Caco-2 (cell line): Measurements from ENCODE around the gene LRMDA. TPM values are rescaled to one million over a fixed set of nuclear protein-coding genes. Genes with fewer than 3 reads are reported as not detected.

Source experiments
- BruUV-seq: library from RNA; stranded (reverse); fragments of 400-500 nt; replicated peaks from 2 replicates; lab custom pipeline; 2021; lab: Mats Ljungman, UMichigan
- CTCF ChIA-PET: fragments of 300-600 bp; sonication (Branson Sonifier 250); formaldehyde crosslinking; loops from one replicate; lab custom pipeline; 2022; ENCODE audit warnings: antibody characterized with exemption; lab: Charles Lee
- POLR2A ChIA-PET: fragments of 300-600 bp; sonication (Branson Sonifier 250); formaldehyde crosslinking; loops from one replicate; lab custom pipeline; 2022; ENCODE audit warnings: antibody characterized with exemption; lab: Charles Lee
- DNase-seq, 2 experiments: peaks; one replicate each; pipeline versions ENCODE4 v3.0.0 to v3.0.0-alpha.2; 2020 to 2022
- H3K27me3 ChIP-seq: replicated peaks from 2 replicates; pipeline ENCODE4 v1.6.0; 2011; ENCODE audit warnings: low read length; ENCODE audit not compliant: control insufficient read depth, insufficient read depth
- H3K36me3 ChIP-seq: 2 replicates; pipeline ENCODE4 v1.5.1; 2011; ENCODE audit warnings: low read length; ENCODE audit not compliant: control insufficient read depth, insufficient read depth
- H3K4me1 ChIP-seq: fragments of 250-450 bp; sonication (Bioruptor Pico); 2 replicates; pipeline ENCODE4 v1.5.1; 2020; ENCODE audit warnings: mild to moderate bottlenecking
- H3K4me3 ChIP-seq: 2 replicates; pipeline ENCODE4 v1.5.1; 2011; ENCODE audit warnings: low read depth, mild to moderate bottlenecking, control low read depth, low read length
- H3K9me3 ChIP-seq: fragments of 250-450 bp; sonication (Bioruptor Pico); 2 replicates; pipeline ENCODE4 v1.5.1; 2020; ENCODE audit warnings: mild to moderate bottlenecking, moderate library complexity
- H3K27ac Mint-ChIP-seq: one replicate; pipeline ENCODE4 v1.8.0; 2022; ENCODE audit warnings: mixed read lengths; ENCODE audit not compliant: unreplicated experiment
- H3K27me3 Mint-ChIP-seq: one replicate; pipeline ENCODE4 v1.8.0; 2022; ENCODE audit warnings: mixed read lengths; ENCODE audit not compliant: insufficient read depth, unreplicated experiment
- H3K36me3 Mint-ChIP-seq: one replicate; pipeline ENCODE4 v1.8.0; 2022; ENCODE audit warnings: mild to moderate bottlenecking, mixed read lengths; ENCODE audit not compliant: insufficient read depth, unreplicated experiment
- H3K4me1 Mint-ChIP-seq: one replicate; pipeline ENCODE4 v1.8.0; 2022; ENCODE audit warnings: low read depth, mixed read lengths; ENCODE audit not compliant: unreplicated experiment
- H3K4me3 Mint-ChIP-seq: one replicate; pipeline ENCODE4 v1.8.0; 2022; ENCODE audit warnings: mild to moderate bottlenecking, moderate library complexity, mixed read lengths; ENCODE audit not compliant: unreplicated experiment
- H3K9me3 Mint-ChIP-seq: one replicate; pipeline ENCODE4 v1.8.0; 2022; ENCODE audit warnings: mixed read lengths; ENCODE audit not compliant: unreplicated experiment
- CTCF ChIP-seq, 2 experiments: fragments of 200-600 bp in 1 of 2; IDR thresholded peaks; 1 replicate in 1 of 2; 2 replicates in 1 of 2; pipeline versions ENCODE4 v1.5.1 to v1.8.0; 2011 to 2022; ENCODE audit warnings: antibody characterized with exemption in 1 of 2, control low read depth in 1 of 2, inconsistent platforms in 1 of 2, low read depth in 1 of 2, low read length in 1 of 2, mild to moderate bottlenecking in 1 of 2, moderate library complexity in 1 of 2; ENCODE audit not compliant: insufficient read depth in 1 of 2, severe bottlenecking in 1 of 2, unreplicated experiment in 1 of 2
- intact Hi-C: fragments of 100-400 bp; cut with micrococcal nuclease; formaldehyde crosslinking; loops from one replicate; pipeline ENCODE4 v1.10.0; 2022; ENCODE audit not compliant: unreplicated experiment
- total RNA-seq: library from RNA; stranded (reverse); gene quantifications from 2 replicates; pipeline ENCODE4 v1.2.3, GENCODE V29; 2022

LRMDA gene
- total RNA-seq, 1 experiment from 2014 or later: 18.5 TPM

- intact Hi-C loops: no loop called here
- TF ChIP-seq CTCF (IDR thresholded peaks at IDR 0.05; ENCODE audit: insufficient read depth in 1 of 2, low read depth in 1 of 2, low read length in 1 of 2, severe bottlenecking in 1 of 2, unreplicated experiment in 1 of 2): no peak
- H3K4me3 ChIP-seq: no peak overlapping the region
- ChIA-PET CTCF (no interaction called here), POLR2A (no interaction called here)
- Mint-ChIP-seq H3K9me3 (peaks cover 10% of the 10 kb centered on the region), H3K36me3 (no peaks in the 10 kb centered on the region), H3K27ac (no peak overlapping the region), H3K4me1 (peaks cover under 1% of the 10 kb centered on the region), H3K27me3 (no peaks in the 10 kb centered on the region), H3K4me3 (no peak overlapping the region)
- H3K9me3 ChIP-seq: no peaks in the 10 kb centered on the region
- peaks cover 14% of the 10 kb centered on the region for H3K4me1 ChIP-seq
- no peaks in the 10 kb centered on the region for H3K27me3 ChIP-seq
- no peaks in the 10 kb centered on the region for H3K36me3 ChIP-seq
- BruUV-seq: no TSS peak
- DNase-seq: peak; percentile 13 to 49
Observed at GRCh38 chr10:76091926-76092325, 660.5 kb downstream of the LRMDA start.

DNA sequence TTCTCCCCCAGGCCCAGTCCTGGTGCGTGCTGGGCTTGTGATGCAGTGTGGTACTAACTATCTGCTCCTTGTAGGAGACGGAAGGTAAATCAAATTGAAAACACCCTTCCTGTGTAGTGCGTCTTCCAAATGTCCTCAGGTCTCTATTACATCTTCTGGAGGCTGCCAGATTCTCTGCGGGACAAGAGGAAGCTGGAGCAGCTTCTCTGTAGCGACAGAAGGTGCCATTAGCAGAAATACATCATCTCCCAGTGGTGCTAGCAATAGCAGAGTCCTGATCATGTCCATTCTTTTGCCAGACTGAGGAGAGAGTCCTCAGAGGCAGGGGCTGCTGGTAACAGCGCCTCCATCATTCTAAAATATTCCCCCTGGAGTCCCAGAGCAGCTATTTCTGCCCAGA, 675.2 kb downstream of the LRMDA start:
- intact Hi-C loops: no loop called here
- BruUV-seq: no TSS peak
- CTCF ChIA-PET: no interaction called here

DNA sequence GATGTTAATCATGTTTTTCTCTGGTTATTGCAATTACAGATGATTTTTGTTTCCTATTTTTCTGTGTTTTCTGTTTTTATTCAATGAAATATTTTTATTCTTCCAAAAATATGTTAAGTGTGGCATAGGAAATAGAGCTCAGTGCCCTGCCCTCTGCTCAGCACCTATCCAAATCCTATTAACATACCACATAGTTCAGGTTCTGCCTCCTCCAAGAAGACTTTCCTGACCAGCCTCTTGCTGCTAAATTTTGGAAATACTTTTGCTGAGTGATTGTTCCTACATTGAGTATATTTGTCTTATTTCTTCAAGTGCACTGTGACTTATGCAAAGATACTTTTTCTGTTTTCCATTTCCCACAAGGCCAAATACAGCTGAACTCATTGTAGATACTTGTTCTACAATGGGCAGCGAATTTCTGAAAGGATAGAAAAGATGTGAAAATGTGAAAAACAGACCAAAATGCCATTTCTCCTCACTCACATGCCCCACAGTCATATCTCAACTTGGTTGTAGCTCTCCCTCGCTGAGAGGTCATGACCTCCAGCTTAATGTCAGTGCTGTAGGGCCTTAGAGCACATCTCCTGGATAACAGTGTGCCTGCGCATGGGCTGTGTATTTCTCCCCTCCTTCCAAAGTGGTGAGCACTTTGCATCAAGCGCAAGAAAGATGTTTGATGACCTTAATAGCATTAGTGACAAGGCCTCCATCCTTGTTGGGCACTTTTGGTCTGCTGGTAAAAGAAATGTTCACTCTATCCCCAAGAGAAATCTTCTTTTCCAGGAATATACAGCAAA, 677.3 kb downstream of the LRMDA start:
- BruUV-seq: no TSS peak
- Histone ChIP-seq H3K4me1 (peaks cover 19% of the 10 kb centered on the region), H3K4me3 (no peak overlapping the region), H3K9me3 (no peaks in the 10 kb centered on the region), H3K27me3 (no peaks in the 10 kb centered on the region), H3K36me3 (no peaks in the 10 kb centered on the region)
- DNase-seq: no peak
- Mint-ChIP-seq H3K36me3 (peaks cover 4% of the 10 kb centered on the region), H3K4me3 (no peak overlapping the region), H3K4me1 (peaks cover 35% of the 10 kb centered on the region), H3K27ac (no peak overlapping the region), H3K27me3 (no peaks in the 10 kb centered on the region), H3K9me3 (peaks cover 21% of the 10 kb centered on the region)
- TF ChIP-seq CTCF (IDR thresholded peaks at IDR 0.05; ENCODE audit: insufficient read depth in 1 of 2, low read depth in 1 of 2, low read length in 1 of 2, severe bottlenecking in 1 of 2, unreplicated experiment in 1 of 2): no peak
- CTCF ChIA-PET: no interaction called here
- POLR2A ChIA-PET: no interaction called here
- intact Hi-C loops: no loop called here

More for the DNA sequence above, 675.2 kb downstream of the LRMDA start:
- H3K9me3 Mint-ChIP-seq: peaks cover 23% of the 10 kb centered on the region
- H3K4me3 ChIP-seq: no peak overlapping the region
- H3K27me3 ChIP-seq: no peaks in the 10 kb centered on the region
- peaks cover 10% of the 10 kb centered on the region for H3K4me1 ChIP-seq
- TF ChIP-seq CTCF (IDR thresholded peaks at IDR 0.05; ENCODE audit: insufficient read depth in 1 of 2, low read depth in 1 of 2, low read length in 1 of 2, severe bottlenecking in 1 of 2, unreplicated experiment in 1 of 2): no peak
- peaks cover 4% of the 10 kb centered on the region for H3K36me3 Mint-ChIP-seq
- no peaks in the 10 kb centered on the region for H3K9me3 ChIP-seq
- H3K4me3 Mint-ChIP-seq: no peak overlapping the region
- H3K36me3 ChIP-seq: no peaks in the 10 kb centered on the region
- H3K27me3 Mint-ChIP-seq: no peaks in the 10 kb centered on the region
- no peak overlapping the region for H3K27ac Mint-ChIP-seq
- peaks cover 21% of the 10 kb centered on the region for H3K4me1 Mint-ChIP-seq
- POLR2A ChIA-PET: no interaction called here
- no peak for DNase-seq
